ENCODE data around the gene TRPV3. TPM values are rescaled to one million over a fixed set of nuclear protein-coding genes. Genes with fewer than 3 reads are reported as not detected.
A peak's percentile ranks its signal among the peaks of the same experiment; 100 is the strongest.

Gene TRPV3
- total RNA-seq, 1 donor: 1.5 TPM

DNA sequence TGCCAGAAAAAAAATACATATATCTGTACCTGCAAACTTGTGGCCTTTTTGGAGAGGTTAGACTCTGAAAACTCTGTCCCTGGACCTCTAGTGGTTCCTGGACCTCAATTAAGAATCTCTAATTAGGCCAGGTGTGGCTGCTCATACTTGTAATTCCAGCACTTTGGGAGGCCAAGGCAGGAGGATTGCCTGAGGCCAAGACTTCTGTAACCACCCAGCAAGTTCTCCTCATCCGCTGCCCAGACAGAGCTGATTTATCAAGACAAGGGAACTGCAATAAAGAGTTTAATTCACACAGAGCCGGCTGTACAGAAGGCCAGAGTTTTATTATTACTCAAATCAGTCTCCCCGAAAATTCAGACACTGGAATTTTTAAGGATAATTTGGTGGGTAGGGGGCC lies 77.6 kb downstream of the TRPV3 start:
- TF ChIP-seq, protein P1, sequence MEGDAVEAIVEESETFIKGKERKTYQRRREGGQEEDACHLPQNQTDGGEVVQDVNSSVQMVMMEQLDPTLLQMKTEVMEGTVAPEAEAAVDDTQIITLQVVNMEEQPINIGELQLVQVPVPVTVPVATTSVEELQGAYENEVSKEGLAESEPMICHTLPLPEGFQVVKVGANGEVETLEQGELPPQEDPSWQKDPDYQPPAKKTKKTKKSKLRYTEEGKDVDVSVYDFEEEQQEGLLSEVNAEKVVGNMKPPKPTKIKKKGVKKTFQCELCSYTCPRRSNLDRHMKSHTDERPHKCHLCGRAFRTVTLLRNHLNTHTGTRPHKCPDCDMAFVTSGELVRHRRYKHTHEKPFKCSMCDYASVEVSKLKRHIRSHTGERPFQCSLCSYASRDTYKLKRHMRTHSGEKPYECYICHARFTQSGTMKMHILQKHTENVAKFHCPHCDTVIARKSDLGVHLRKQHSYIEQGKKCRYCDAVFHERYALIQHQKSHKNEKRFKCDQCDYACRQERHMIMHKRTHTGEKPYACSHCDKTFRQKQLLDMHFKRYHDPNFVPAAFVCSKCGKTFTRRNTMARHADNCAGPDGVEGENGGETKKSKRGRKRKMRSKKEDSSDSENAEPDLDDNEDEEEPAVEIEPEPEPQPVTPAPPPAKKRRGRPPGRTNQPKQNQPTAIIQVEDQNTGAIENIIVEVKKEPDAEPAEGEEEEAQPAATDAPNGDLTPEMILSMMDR (IDR thresholded peaks at IDR 0.05; ENCODE audit: insufficient read depth, low read length): no peak
- no peak for DNase-seq (ENCODE audit: low read depth)
- H3K4me3 ChIP-seq (ENCODE audit: low read depth, low read length): no peak overlapping the region

DNA sequence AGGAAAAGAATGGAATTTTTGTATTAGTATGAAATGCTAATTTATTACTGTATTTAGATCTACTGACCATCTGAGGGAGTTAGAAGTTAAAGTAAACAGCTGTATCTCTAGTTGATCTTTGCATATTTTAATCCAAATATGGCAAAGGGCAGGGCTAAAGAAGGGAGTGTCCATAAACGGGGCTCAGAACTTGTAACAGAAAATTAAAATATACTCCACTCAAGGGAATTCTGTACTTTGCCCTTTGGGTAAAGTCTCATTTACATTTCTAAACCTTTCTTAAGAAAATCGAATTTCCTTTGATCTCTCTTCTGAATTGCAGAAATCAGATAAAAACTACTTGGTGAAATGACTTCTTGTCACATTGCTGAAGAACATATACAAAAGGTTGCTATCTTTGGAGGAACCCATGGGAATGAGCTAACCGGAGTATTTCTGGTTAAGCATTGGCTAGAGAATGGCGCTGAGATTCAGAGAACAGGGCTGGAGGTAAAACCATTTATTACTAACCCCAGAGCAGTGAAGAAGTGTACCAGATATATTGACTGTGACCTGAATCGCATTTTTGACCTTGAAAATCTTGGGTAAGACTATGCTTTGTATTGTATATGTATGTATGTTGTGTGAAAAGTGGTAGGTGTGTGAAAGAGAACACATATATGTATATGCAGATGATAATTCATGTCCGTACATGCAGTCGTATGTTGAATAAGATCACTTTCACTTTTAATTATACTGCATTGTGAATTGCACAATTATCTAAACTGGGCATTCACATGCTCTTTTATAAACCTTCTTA lies 81.6 kb downstream of the TRPV3 start, which contains the start of gene ASPA:
TSS of gene ASPA (plus strand) at position 186 of the 799 bp plus-strand sequence. CDS start at position 349, 163 bp downstream.
- peak within 1 kb of the TSS; percentile 63 for H3K4me3 ChIP-seq (ENCODE audit: low read depth, low read length)
- peak; percentile 46 for DNase-seq (ENCODE audit: low read depth)

DNA sequence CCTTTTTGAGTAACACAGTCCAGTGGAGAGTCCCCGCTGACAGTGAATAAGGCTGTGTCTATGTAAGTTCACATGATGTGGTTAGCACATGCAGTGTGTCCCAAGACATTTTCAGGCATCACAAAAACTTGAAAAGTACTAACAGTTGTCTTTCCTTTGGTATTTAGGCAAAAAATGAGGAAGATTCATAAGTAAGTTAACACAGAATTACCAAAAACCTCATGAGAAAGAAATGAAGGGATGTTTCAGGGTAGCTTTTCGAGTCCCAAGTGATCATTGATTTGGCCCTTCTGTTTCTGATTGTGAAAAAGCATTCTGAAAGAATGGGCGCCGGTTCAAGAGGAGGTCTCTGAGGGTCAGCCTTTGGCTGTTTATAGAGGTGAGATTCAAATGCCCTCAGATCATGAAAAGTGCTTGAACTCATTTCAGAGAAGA lies 82.3 kb downstream of the TRPV3 start:
- H3K4me3 ChIP-seq (ENCODE audit: low read depth, low read length): no peak overlapping the region
- no peak for DNase-seq (ENCODE audit: low read depth)
- TF ChIP-seq, protein P1 (IDR thresholded peaks at IDR 0.05; ENCODE audit: insufficient read depth, low read length): no peak

More for the DNA sequence above, 81.6 kb downstream of the TRPV3 start, which contains the start of gene ASPA:
- TF ChIP-seq, protein P1 (IDR thresholded peaks at IDR 0.05; ENCODE audit: insufficient read depth, low read length): no peak

DNA sequence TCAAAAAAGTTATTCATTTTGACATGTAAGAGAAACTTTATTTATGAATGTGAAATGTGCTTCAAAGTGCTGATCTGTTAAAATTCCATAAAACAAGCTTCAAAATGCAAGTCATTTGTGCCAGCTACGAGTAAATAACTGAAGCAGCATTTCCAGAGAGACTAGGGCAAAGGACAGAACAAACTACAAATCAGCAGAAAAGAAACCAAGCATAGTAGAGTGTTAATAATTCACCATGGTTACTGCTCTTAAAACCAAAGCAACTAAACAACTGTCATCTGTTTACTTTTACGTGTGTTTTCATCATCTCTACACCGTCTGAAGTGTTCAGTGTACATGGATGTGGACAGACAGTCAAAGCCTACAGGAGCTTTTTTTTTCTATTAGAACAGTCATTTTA lies 83.4 kb downstream of the TRPV3 start:
- H3K4me3 ChIP-seq (ENCODE audit: low read depth, low read length): no peak overlapping the region
- TF ChIP-seq, protein P1 (IDR thresholded peaks at IDR 0.05; ENCODE audit: insufficient read depth, low read length): no peak
- peak; percentile 6 for DNase-seq (ENCODE audit: low read depth)

DNA sequence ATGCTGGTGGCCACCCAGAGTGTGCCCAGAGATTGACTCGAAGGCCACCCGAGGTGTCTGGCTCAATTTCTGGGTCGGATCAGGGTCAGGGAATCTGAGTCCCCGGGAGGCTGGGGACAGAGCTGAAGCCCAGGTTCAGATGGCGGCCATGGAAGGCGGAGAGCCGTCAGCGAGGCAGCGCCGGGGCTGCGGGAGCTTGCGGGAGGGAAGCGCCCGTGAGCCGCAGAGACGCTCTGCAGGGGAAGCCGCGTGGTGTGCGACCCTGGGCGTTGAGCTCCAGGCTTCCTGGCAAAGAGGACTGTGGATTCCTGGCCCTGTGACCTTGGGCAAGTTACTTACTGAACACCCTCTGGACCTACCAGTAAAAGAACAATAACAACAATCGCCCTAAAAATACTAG lies 85.5 kb downstream of the TRPV3 start:
- TF ChIP-seq, protein P1 (IDR thresholded peaks at IDR 0.05; ENCODE audit: insufficient read depth, low read length): no peak
- H3K4me3 ChIP-seq (ENCODE audit: low read depth, low read length): no peak overlapping the region
- no peak for DNase-seq (ENCODE audit: low read depth)

DNA sequence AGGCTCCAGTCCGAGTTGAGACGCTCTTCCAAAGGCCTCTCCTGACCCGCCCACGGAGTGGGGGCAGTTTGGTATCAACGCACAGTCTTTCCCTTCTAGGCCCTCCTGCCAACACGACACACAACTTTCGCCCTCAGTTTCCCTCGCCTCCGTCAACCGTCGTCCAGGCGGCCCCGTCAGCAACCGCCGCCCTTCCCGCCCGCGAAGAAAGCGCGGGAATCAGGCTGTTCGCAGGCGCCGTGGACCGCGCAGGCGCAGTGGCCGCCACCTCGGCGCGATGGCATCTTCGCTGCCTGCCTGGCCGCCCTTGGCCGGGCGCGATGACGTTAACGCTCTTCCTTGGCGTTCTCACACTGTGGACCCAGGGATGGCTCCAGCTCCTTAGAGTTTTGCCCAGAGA lies 86.0 kb downstream of the TRPV3 start, which contains the start of gene SPATA22:
TSS of gene SPATA22 (minus strand) at position 221 of the 400 bp plus-strand sequence. CDS start 2,494 bp downstream, outside the sequence.
- TF ChIP-seq, protein P1 (IDR thresholded peaks at IDR 0.05; ENCODE audit: insufficient read depth, low read length): no peak
- no peak for DNase-seq (ENCODE audit: low read depth)
- no peak within 1 kb of the TSS for H3K4me3 ChIP-seq (ENCODE audit: low read depth, low read length)
